ENCODE results near the gene FAIM.
"Not testable (repeated sequence)": the region's sequence is repeated elsewhere in the genome, so short reads cannot be mapped to it uniquely, and the experiment has no call there.

Gene FAIM

GRCh38 chr3:138600100-138600745 is 8.3 kb upstream of the FAIM start:
- no peak for DNase-seq (ENCODE audit: low read depth in 3 of 3)

- DNase-seq (ENCODE audit: low read depth in 3 of 3) = not testable (repeated sequence)
Measured at GRCh38 chr3:138601661-138602060, 6.9 kb upstream of the FAIM start.

- not testable (repeated sequence) for DNase-seq (ENCODE audit: low read depth in 3 of 3)
Measured at GRCh38 chr3:138604106-138604595, 4.4 kb upstream of the FAIM start.

DNA sequence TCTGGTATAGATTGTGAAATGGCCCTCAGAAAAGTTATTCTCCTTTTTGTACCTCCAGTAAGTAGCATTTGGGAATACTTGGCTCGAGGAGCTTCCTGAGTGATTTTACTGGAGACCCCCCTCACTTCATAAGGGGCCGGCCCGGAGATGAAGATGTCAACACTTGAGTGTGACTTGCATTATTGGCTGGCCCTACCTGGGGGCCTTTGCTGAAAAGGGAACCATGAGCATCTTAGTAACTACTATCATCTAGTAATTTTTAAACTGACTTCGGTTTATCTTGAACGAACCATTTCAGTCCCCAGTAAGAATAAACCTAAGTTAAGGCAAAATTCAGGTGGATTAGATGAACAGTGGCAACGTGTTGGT is 1.3 kb downstream of the FAIM start:
- no peak for DNase-seq (ENCODE audit: low read depth in 3 of 3)

DNA sequence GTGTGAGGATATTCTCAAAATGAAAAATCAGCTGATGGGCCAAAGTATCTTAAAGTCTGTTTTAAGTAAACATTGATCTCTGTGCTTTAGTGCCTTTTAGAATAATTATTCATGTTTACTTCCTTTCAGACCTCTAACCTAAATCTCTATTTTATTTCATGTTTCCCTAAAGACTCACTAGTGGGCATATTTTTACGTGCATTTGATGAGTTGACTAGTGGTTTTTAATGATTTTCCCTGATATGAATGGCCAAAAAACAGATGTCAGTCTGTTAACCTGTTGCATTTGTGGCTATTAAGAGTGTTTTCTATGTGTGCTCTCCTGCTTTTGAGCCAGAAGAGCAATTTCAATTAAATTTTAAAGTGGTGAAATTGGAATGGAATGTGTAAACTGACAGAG is 6.9 kb downstream of the FAIM start:
- no peak for DNase-seq (ENCODE audit: low read depth in 3 of 3)

DNA sequence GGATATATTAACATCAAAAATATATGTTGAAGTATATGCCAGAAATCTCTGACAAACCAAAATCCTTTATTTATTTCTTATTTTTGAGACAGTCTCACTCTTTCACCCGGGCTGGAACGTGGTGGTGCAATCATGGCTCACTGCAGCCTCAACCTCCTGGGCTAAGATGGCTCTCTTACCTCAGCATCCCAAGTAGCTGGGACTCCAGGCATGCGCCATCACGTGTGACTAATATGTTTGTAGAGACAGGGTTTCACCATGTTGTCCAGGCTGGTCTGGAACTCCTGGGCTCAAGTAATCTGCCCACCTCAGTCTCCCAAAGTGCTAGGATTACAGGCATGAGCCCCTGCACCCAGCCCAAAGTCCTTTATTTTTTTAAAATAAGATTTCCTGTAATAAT is 11.9 kb downstream of the FAIM start:
- DNase-seq (ENCODE audit: low read depth in 3 of 3) = no peak

- no peak for DNase-seq (ENCODE audit: low read depth in 3 of 3)
Measured at GRCh38 chr3:138624518-138624917, 15.9 kb downstream of the FAIM start.

DNA sequence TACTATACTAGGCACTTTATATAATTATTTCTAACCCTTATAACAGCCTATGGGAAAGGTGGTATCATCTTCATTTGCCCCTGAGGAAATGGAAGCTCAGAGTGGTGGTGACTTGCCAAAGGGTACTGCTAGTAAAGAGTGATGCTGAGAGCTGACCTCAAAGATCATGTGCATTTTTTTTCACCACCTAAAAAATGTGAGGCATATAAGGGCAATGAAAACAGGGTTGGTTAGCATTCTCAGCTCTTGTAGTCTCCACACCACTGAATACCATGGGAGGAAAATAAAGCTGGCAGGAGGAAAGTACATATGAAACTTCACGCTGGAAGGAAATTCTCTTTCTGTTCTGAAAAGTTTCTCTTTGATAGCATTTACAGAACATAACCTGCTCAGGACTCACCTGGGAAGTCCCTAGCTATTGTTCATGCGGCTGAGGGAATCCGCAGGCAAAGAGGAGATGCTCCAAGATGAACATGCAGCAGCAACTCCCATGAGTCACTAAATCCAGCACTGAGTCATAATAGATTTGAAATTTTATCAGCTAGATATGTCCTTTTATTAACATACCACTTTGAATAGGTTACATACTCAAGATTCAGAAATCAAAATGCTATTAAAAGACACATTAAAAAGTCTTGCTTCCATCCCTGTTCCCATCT is 17.3 kb downstream of the FAIM start:
- no peak for DNase-seq (ENCODE audit: low read depth in 3 of 3)

DNA sequence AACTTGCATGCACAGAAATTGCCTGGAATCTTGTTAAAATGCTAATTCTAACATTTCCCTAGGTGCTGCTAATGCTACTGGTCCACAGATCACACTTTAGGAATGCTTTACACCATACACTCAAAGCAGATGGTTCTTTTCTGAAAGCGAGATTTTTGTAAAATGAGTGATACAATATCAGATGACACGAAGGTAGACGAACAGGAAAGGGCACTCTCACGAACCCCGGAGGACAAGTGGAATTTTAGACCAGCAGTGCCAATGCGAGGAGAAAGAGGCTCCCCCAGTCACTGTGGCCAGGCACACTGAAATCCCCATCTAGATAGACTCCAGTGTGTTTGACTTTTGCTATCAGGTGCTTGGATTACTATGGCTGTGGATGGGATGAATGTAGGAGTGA is 21.0 kb downstream of the FAIM start:
- no peak for DNase-seq (ENCODE audit: low read depth in 3 of 3)

DNA sequence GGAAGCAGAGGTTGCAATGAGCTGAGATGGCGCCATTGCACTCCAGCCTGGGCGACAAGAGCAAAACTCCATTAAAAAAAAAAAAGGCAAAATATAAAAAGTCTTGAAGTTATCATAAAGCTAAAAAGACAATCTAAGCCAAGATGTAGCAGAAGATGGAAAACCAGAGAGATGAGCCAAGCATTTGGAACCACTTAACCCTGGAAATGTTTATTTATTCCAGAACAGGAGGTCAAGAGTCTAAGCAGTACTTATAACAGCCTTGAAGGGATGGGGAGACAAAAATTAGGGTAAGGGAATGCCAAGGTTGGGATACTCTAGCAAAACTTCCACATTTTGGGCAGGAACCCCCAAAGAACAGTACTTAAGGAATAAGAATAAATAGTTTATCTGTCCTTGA is 30.1 kb downstream of the FAIM start:
- no peak for DNase-seq (ENCODE audit: low read depth in 3 of 3)

DNA sequence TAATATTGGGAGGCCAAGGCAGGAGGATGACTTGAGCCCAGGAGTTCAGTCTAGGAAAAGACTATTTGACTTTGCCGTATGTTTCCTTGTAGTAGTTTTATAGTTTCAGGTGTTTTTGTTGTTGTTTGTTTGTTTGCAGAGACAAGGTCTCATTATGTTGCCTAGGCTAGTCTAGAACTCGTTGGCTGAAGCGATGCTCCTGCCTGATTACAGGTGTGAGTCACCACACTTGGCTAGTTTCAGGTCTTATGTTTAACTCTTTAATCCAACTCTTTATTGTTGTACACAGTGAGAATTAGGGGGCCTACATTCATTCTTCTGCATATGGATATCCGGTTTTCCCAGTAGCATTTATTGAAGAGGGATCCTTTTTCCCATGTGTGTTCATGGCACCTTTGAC is 32.0 kb downstream of the FAIM start:
- DNase-seq (ENCODE audit: low read depth in 3 of 3) = no peak

GRCh38 chr3:138642226-138642926 is 33.8 kb downstream of the FAIM start:
- DNase-seq (ENCODE audit: low read depth in 3 of 3) = no peak

- DNase-seq (ENCODE audit: low read depth in 3 of 3) = no peak
Measured at GRCh38 chr3:138642927-138643253, 34.3 kb downstream of the FAIM start.

DNA sequence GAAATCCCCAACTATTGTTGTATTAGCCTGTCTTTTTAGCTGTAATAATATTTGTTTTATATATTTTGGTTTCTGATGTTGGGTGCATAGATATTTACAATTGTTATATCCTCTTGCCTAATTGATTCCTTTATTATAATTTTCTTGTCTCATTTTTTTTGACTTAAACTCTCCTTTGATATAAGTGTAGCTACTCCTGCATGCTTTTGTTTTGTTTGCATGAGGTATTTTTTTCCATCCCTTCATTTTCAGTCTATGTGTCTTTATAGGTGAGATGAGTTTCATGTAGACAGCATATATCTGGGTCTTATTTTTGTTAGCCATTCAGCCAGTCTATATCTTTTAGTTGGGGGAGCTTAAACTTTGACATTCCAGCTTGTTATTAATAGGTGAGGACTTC is 37.4 kb downstream of the FAIM start:
- DNase-seq (ENCODE audit: low read depth in 3 of 3) = no peak

DNA sequence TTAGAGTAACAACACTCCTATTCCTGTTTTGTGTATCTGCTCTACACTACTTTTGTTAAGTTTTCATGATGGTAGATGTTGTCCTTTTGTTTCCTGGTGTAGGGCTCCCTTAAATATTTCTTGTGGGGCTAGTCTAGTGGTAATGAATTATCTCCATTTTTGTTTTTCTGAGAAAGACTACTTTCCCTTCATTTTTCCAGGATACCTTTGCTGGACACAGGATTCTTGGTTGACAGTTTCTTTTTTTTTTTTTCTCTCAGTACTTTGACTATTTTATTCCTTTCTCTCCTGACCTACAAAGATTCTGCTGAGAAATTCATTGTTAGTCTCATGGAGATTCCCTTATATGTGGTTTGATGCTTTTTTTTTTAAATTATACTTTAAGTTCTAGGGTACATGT is 37.9 kb downstream of the FAIM start:
- DNase-seq (ENCODE audit: low read depth in 3 of 3) = no peak

- DNase-seq (ENCODE audit: low read depth in 3 of 3) = no peak
Measured at GRCh38 chr3:138649134-138649533, 40.6 kb downstream of the FAIM start.

- DNase-seq (ENCODE audit: low read depth in 3 of 3) = no peak
Measured at GRCh38 chr3:138653567-138653966, 45.0 kb downstream of the FAIM start.

GRCh38 chr3:138657508-138657907 is 48.9 kb downstream of the FAIM start:
- no peak for DNase-seq (ENCODE audit: low read depth in 3 of 3)

DNA sequence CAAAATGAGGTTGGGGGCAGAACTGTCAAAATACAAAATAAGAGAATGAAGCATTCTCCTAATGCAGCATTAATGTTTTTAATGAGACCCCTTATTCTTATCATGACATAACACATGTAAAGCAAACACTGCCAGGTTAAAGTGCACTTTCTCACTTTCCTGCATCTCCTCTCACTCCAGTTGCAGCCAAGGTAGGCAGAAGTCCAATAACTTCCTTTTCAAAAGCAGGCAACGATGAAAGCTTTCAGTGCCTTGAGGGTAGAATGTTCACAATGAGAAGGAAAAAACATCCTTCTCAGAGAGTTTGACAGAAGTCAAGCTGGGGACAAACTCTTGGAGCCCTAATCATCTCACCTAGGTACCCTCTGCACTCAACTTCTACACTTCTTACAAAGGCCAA is 59.5 kb downstream of the FAIM start:
- DNase-seq (ENCODE audit: low read depth in 3 of 3) = no peak

- no peak for DNase-seq (ENCODE audit: low read depth in 3 of 3)
Measured at GRCh38 chr3:138670407-138670806, 61.8 kb downstream of the FAIM start.

DNA sequence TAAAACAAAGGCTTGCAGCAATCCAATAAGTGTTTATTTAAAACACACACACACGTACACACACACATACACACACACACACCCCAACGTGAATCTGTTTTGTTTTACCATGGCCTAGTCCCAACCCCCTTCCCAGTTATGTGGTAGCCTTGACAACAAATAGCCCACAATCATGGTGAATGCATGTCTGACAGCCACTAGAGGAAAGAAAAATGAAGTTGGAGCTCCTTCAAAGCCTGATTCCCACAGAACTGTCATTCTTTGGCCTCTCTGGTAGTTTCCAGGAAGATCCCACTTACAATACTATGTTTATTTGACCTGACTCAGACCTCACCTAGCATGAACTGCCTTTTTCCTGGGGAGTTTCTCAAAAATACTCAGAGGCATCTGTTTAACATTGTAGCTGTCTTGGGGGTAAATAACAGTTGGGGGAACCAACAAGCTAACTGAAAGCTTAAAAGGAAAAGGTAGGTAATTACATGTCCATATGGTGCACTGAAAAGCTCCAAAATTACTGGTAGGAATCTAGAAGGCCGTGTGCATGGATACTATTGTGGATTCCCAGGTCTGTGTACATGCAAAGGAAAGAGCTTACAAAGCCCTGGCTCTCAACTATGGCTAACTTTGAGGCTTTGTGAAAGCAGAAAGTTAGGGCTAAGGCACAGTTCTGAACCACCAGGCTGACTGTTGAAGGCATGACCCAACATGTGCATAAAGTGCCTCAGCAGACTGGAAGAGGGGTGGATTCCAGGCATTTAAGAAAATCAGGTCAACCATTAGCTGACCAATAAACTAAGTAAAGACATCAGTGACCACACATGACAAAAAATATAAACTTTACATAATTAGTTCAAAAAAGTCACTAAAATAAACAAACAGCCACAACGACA is 65.3 kb downstream of the FAIM start:
- no peak for DNase-seq (ENCODE audit: low read depth in 3 of 3)

- DNase-seq (ENCODE audit: low read depth in 3 of 3) = no peak
Measured at GRCh38 chr3:138675393-138675792, 66.8 kb downstream of the FAIM start.
